ENCODE measurements around the gene ZNF691.
"Not testable (repeated sequence)": the region's sequence is repeated elsewhere in the genome, so short reads cannot be mapped to it uniquely, and the experiment has no call there.

Gene ZNF691

GRCh38 chr1:42846257-42847110, at the start of gene ZNF691:
Gene ZNF691 (plus strand): TSS chr1:42846613. CDS start chr1:42849659, 3,046 bp downstream.
- peak; percentile 90 for DNase-seq

GRCh38 chr1:42797414-42797813, 49.0 kb upstream of the ZNF691 start:
- no peak for DNase-seq

- DNase-seq: no peak
Measured at GRCh38 chr1:42797979-42798378, 48.4 kb upstream of the ZNF691 start.

- DNase-seq: no peak
Measured at GRCh38 chr1:42801832-42802473, 44.5 kb upstream of the ZNF691 start.

- no peak for DNase-seq
Measured at GRCh38 chr1:42806171-42806570, 40.2 kb upstream of the ZNF691 start.

- DNase-seq: no peak
Measured at GRCh38 chr1:42806593-42806992, 39.8 kb upstream of the ZNF691 start.

GRCh38 chr1:42807056-42807668, 39.3 kb upstream of the ZNF691 start:
- no peak for DNase-seq

GRCh38 chr1:42814815-42815214, 31.6 kb upstream of the ZNF691 start:
- not testable (repeated sequence) for DNase-seq

GRCh38 chr1:42815941-42816584, 30.4 kb upstream of the ZNF691 start:
- DNase-seq: peak; percentile 48

- DNase-seq: peak; percentile 97
Measured at GRCh38 chr1:42816585-42817439, 29.6 kb upstream of the ZNF691 start, which contains the start of the genes ERMAP and SVBP. Gene ERMAP (plus strand): TSS chr1:42817122. CDS start chr1:42830449, 13,327 bp downstream. Gene SVBP (minus strand): TSS chr1:42817397. CDS start chr1:42816544, 853 bp downstream.

GRCh38 chr1:42817440-42817767, 29.0 kb upstream of the ZNF691 start:
- no peak for DNase-seq

GRCh38 chr1:42817976-42818375, 28.4 kb upstream of the ZNF691 start:
- no peak for DNase-seq

- DNase-seq: no peak
Measured at GRCh38 chr1:42820813-42821212, 25.6 kb upstream of the ZNF691 start.

GRCh38 chr1:42821690-42822089, 24.7 kb upstream of the ZNF691 start:
- no peak for DNase-seq

GRCh38 chr1:42822800-42823392, 23.5 kb upstream of the ZNF691 start:
- no peak for DNase-seq

GRCh38 chr1:42824481-42825035, 21.9 kb upstream of the ZNF691 start:
- no peak for DNase-seq

- no peak for DNase-seq
Measured at GRCh38 chr1:42825036-42825851, 21.2 kb upstream of the ZNF691 start.

- DNase-seq: no peak
Measured at GRCh38 chr1:42830631-42831030, 15.8 kb upstream of the ZNF691 start.

- DNase-seq: no peak
Measured at GRCh38 chr1:42831273-42831672, 15.1 kb upstream of the ZNF691 start.

GRCh38 chr1:42832641-42833240, 13.7 kb upstream of the ZNF691 start:
- no peak for DNase-seq
